GM06990 (cell line): ENCODE results near the gene ATP5F1A.

Experiments used
- DNase-seq: peaks from one replicate; pipeline ENCODE4 v3.0.0-alpha.2; 2011; ENCODE audit not compliant: insufficient read length; ENCODE audit errors: extremely low read depth
- H3K27me3 ChIP-seq: replicated peaks from 2 replicates; pipeline ENCODE4 v1.6.0; 2011; ENCODE audit warnings: low read length; ENCODE audit not compliant: control insufficient read depth, insufficient read depth
- H3K36me3 ChIP-seq: 2 replicates; pipeline ENCODE4 v1.5.1; 2011; ENCODE audit warnings: low read length; ENCODE audit not compliant: control insufficient read depth, insufficient read depth
- H3K4me3 ChIP-seq: replicated peaks from 2 replicates; pipeline ENCODE4 v1.5.1; 2011; ENCODE audit warnings: low read depth, mild to moderate bottlenecking, control low read depth, low read length
- CTCF ChIP-seq: IDR thresholded peaks from 2 replicates; pipeline ENCODE4 v1.5.1; 2011; ENCODE audit warnings: low read length, control low read depth, mild to moderate bottlenecking, inconsistent platforms; ENCODE audit not compliant: insufficient read depth, poor library complexity, severe bottlenecking

The ATP5F1A gene

DNA sequence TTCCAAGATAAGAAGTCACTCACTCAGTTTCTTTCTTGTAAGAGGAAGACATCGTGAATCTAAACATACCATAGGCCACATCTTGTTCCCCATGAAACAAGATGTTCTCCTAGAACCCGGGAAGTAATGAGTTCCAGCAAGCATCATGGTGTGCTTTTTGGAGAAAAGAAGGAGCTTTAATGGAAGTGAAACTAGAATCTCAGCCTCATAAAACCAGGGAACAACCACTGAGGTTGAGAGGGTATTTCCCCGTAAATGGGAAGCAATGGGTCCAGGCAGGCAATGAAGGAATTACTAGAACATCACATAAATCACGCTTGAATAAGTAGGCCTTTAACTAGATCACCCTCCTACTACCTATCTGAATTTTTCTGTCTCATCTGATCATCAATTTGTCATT lies 66.4 kb downstream of the ATP5F1A start:
- DNase-seq = no peak
- no peak overlapping the region for H3K4me3 ChIP-seq
- no peaks in the 10 kb centered on the region for H3K27me3 ChIP-seq
- H3K36me3 ChIP-seq = no peaks in the 10 kb centered on the region
- no peak for TF ChIP-seq CTCF
